Cardiac fibroblast (primary cell): ENCODE measurements around the gene PHTF1.

ENCODE experiments used
- DNase-seq, 2 donors: peaks; one replicate each; pipeline versions ENCODE4 v3.0.0 to v3.0.0-alpha.2; 2010; ENCODE audit warnings: low read depth in 2 of 2
- H3K4me3 ChIP-seq, 2 donors: replicated peaks in 1 of 2; 1 replicate in 1 of 2; 2 replicates in 1 of 2; pipeline ENCODE4 v1.5.1; 2011; ENCODE audit warnings: low read depth in 2 of 2, low read length in 2 of 2, mild to moderate bottlenecking in 2 of 2, moderate library complexity in 1 of 2
- CTCF ChIP-seq: IDR thresholded peaks from one replicate; pipeline ENCODE4 v1.5.1; 2011; ENCODE audit warnings: low read depth, mild to moderate bottlenecking, low read length, inconsistent platforms

PHTF1 gene

GRCh38 chr1:113779542-113779941 lies 20.3 kb upstream of the PHTF1 start:
- DNase-seq, result no peak
- TF ChIP-seq CTCF, result no peak
- no peak overlapping the region for H3K4me3 ChIP-seq

DNA sequence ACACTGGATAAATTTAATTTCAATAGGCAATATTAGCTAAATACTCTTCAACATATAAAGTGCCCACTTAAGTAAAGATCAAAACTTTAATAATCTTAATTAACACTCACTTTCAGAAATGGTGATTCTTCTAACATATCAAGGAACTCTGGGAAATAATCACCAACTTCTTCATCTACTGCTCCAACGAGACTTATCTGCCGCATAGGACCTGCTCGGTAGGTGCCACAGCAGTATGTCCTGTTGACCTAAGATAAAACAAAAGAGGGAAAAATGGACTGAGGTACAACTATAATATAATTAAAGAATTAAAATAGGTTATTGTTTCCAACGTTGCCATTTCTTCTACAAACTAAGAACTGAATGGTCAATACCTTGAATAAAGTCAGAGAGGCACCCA lies 18.3 kb upstream of the PHTF1 start:
- DNase-seq, result no peak
- no peak for TF ChIP-seq CTCF
- no peak overlapping the region for H3K4me3 ChIP-seq

DNA sequence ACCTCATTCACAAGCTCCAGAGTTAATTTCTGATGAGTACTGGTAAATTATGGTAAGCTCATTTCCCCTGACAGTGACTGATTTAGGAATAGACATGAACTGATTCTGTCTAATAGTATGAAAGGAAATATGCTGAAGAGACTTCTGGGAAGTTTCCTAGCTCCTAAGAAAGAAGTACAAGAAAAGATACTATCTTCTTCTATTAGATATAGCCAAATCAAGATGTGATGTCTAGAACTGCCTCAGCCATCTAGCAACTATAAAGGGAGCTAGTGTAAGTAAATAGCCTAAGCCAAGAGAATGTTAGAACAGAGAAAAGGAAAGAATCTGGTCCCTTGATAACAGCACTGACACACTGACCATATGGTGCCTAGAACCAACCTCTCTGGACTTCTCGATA lies 10.7 kb upstream of the PHTF1 start:
- TF ChIP-seq CTCF, result no peak

GRCh38 chr1:113769601-113769970 lies 10.3 kb upstream of the PHTF1 start:
- no peak for DNase-seq
- H3K4me3 ChIP-seq, result no peak overlapping the region
- no peak for TF ChIP-seq CTCF

More for the DNA sequence above, 10.7 kb upstream of the PHTF1 start:
- H3K4me3 ChIP-seq, result no peak overlapping the region
- DNase-seq, result no peak

DNA sequence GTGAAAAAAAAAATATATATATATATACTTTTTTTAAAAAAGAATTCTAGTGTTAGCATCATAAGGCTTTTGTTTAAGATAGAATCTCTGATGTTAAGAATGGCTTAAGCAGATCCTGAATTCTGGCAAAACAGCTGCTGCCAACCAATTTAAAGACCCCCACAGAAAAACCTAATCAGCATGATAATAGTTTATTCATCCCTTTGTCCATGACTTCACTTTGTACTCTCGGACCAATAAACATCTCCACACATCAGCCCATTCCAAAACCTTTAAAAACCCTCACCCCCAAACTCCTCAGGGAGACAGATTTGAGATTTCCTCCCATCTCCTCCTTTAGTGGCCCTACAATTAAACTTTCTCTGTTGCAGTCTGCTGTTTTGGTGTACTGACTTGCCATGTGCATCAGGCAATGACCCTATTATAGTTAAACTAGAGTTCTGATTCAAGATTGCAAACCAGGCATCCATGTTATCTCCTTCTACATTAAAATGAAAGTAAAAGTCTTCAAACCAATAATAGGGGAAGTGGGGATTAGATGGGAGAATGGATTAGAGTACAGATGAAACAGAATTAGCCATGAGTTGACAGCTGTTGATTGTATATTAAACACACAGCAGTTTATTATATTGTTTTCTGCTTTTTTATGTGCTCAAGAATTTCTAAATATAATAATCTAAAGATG lies 9.8 kb upstream of the PHTF1 start:
- TF ChIP-seq CTCF, result no peak
- H3K4me3 ChIP-seq, result no peak overlapping the region
- no peak for DNase-seq

- DNase-seq, result peak in 1 of 2 donors; percentile 57
- H3K4me3 ChIP-seq, result no peak overlapping the region
- no peak for TF ChIP-seq CTCF
These were observed 6.3 kb upstream of the PHTF1 start for GRCh38 chr1:113765306-113766230.
